OCI-LY1 (cell line): ENCODE measurements around the gene RASSF8.

ENCODE experiments used
- H2AFZ ChIP-seq: fragments of 200-600 bp; sonication (generic), shearing (Covaris generic); 2 replicates; pipeline ENCODE4 v1.6.0; 2014; ENCODE audit warnings: antibody characterized with exemption, mild to moderate bottlenecking, low read length
- H3F3A ChIP-seq: fragments of 200-600 bp; sonication (generic), shearing (Covaris generic); 2 replicates; pipeline ENCODE4 v1.6.0; 2014; ENCODE audit warnings: mild to moderate bottlenecking, antibody characterized with exemption, low read length, moderate library complexity; ENCODE audit not compliant: insufficient read depth
- H3K27ac ChIP-seq: fragments of 200-600 bp; sonication (generic); 2 replicates; pipeline ENCODE4 v1.5.1; 2014; ENCODE audit warnings: low read length, mixed run types, mild to moderate bottlenecking, low read depth; ENCODE audit not compliant: poor library complexity, severe bottlenecking
- H3K27me3 ChIP-seq: fragments of 200-600 bp; sonication (generic); 2 replicates; pipeline ENCODE4 v1.6.0; 2014; ENCODE audit warnings: antibody characterized with exemption, mild to moderate bottlenecking, low read length, moderate library complexity; ENCODE audit not compliant: insufficient read depth
- H3K36me3 ChIP-seq: fragments of 200-600 bp; sonication (generic); 2 replicates; pipeline ENCODE4 v1.6.1; 2014; ENCODE audit warnings: mild to moderate bottlenecking, antibody characterized with exemption, low read length, moderate library complexity, mixed read lengths; ENCODE audit not compliant: insufficient read depth
- H3K4me1 ChIP-seq: fragments of 200-600 bp; sonication (generic); 2 replicates; pipeline ENCODE4 v1.5.1; 2014; ENCODE audit warnings: mild to moderate bottlenecking, low read length, moderate library complexity; ENCODE audit not compliant: insufficient read depth, severe bottlenecking
- H3K4me2 ChIP-seq: fragments of 200-600 bp; sonication (generic), shearing (Covaris generic); 2 replicates; pipeline ENCODE4 v1.6.1; 2014; ENCODE audit warnings: low read length
- H3K4me3 ChIP-seq: fragments of 200-600 bp; sonication (generic); 2 replicates; pipeline ENCODE4 v1.5.1; 2014; ENCODE audit warnings: low read length, low read depth, mild to moderate bottlenecking, mixed read lengths; ENCODE audit not compliant: poor library complexity, severe bottlenecking
- H3K79me2 ChIP-seq: fragments of 200-600 bp; shearing (Covaris generic); 2 replicates; pipeline ENCODE4 v1.6.1; 2016; ENCODE audit warnings: mixed run types, low read length, mixed read lengths; ENCODE audit not compliant: insufficient read depth
- H3K9ac ChIP-seq: fragments of 200-600 bp; sonication (generic), shearing (Covaris generic); 2 replicates; pipeline ENCODE4 v1.6.1; 2014; ENCODE audit warnings: mild to moderate bottlenecking, low read length, mixed read lengths
- H3K9me2 ChIP-seq: fragments of 200-600 bp; sonication (generic), shearing (Covaris generic); 2 replicates; pipeline ENCODE4 v1.6.1; 2014; ENCODE audit warnings: low read depth, mild to moderate bottlenecking, low read length, mixed read lengths
- H3K9me3 ChIP-seq: fragments of 200-600 bp; shearing (Covaris generic); 2 replicates; pipeline ENCODE4 v1.6.1; 2014; ENCODE audit warnings: low read length, mixed read lengths
- H4K20me1 ChIP-seq: fragments of 200-600 bp; sonication (generic), shearing (Covaris generic); 2 replicates; pipeline ENCODE4 v1.6.0; 2016; ENCODE audit warnings: mild to moderate bottlenecking, low read length; ENCODE audit not compliant: insufficient read depth
- CTCF ChIP-seq: fragments of 200-600 bp; sonication (generic), shearing (Covaris generic); IDR thresholded peaks from 2 replicates; pipeline ENCODE4 v1.5.1; 2017; ENCODE audit warnings: mild to moderate bottlenecking, antibody characterized with exemption, low read length, moderate library complexity, mixed read lengths
- EZH2 ChIP-seq: fragments of 200-600 bp; sonication (generic), shearing (Covaris generic); IDR thresholded peaks from 2 replicates; pipeline ENCODE4 v1.8.0; 2017; ENCODE audit warnings: borderline replicate concordance, mixed run types, mild to moderate bottlenecking, antibody characterized with exemption, low read length, moderate library complexity, mixed read lengths

The RASSF8 gene

GRCh38 chr12:25932971-25933370 is 25.5 kb upstream of the RASSF8 start:
- no peaks in the 10 kb centered on the region for H3F3A ChIP-seq
- H3K4me3 ChIP-seq: no peak overlapping the region
- no peaks in the 10 kb centered on the region for H3K4me1 ChIP-seq
- no peak overlapping the region for H3K27ac ChIP-seq
- H3K79me2 ChIP-seq: no peaks in the 10 kb centered on the region
- no peaks in the 10 kb centered on the region for H3K9me3 ChIP-seq
- no peaks in the 10 kb centered on the region for H3K36me3 ChIP-seq
- no peak overlapping the region for H3K9ac ChIP-seq
- no peaks in the 10 kb centered on the region for H3K9me2 ChIP-seq
- H3K27me3 ChIP-seq: no peaks in the 10 kb centered on the region
- H3K4me2 ChIP-seq: no peak overlapping the region
- H4K20me1 ChIP-seq: no peaks in the 10 kb centered on the region
- H2AFZ ChIP-seq: no peak overlapping the region
- TF ChIP-seq EZH2 (no peak), CTCF (no peak)

- H3F3A ChIP-seq: no peaks in the 10 kb centered on the region
- H3K27me3 ChIP-seq: no peaks in the 10 kb centered on the region
- no peaks in the 10 kb centered on the region for H3K36me3 ChIP-seq
- no peak overlapping the region for H2AFZ ChIP-seq
- TF ChIP-seq CTCF (no peak), EZH2 (no peak)
- no peak overlapping the region for H3K27ac ChIP-seq
- H3K79me2 ChIP-seq: no peaks in the 10 kb centered on the region
- H3K9me2 ChIP-seq: no peaks in the 10 kb centered on the region
- no peak overlapping the region for H3K9ac ChIP-seq
- H3K4me1 ChIP-seq: no peaks in the 10 kb centered on the region
- no peak overlapping the region for H3K4me3 ChIP-seq
- no peaks in the 10 kb centered on the region for H4K20me1 ChIP-seq
- no peak overlapping the region for H3K4me2 ChIP-seq
- H3K9me3 ChIP-seq: no peaks in the 10 kb centered on the region
These were observed 24.0 kb upstream of the RASSF8 start for GRCh38 chr12:25934456-25934855.

- TF ChIP-seq EZH2: no peak
- TF ChIP-seq CTCF: no peak
- no peaks in the 10 kb centered on the region for H3K4me1 ChIP-seq
- H3K9me2 ChIP-seq: no peaks in the 10 kb centered on the region
- no peak overlapping the region for H3K9ac ChIP-seq
- no peaks in the 10 kb centered on the region for H3K27me3 ChIP-seq
- no peak overlapping the region for H2AFZ ChIP-seq
- H3K27ac ChIP-seq: no peak overlapping the region
- no peaks in the 10 kb centered on the region for H3K9me3 ChIP-seq
- H3K4me3 ChIP-seq: no peak overlapping the region
- H3F3A ChIP-seq: no peaks in the 10 kb centered on the region
- no peak overlapping the region for H3K4me2 ChIP-seq
- H4K20me1 ChIP-seq: no peaks in the 10 kb centered on the region
- H3K79me2 ChIP-seq: no peaks in the 10 kb centered on the region
- no peaks in the 10 kb centered on the region for H3K36me3 ChIP-seq
These were observed 22.9 kb upstream of the RASSF8 start for GRCh38 chr12:25935355-25936144.
